Measurements from ENCODE around the gene TRIM45.
"Not testable (repeated sequence)": the region's sequence is repeated elsewhere in the genome, so short reads cannot be mapped to it uniquely, and the experiment has no call there.

Gene TRIM45

GRCh38 chr1:117161887-117162286 is 40.3 kb upstream of the TRIM45 start:
- DNase-seq (ENCODE audit: low spot score), result no peak
- in situ Hi-C loops (cut with MboI; ENCODE audit: low pct_unique_long_range_greater_than_20kb, low sequenced_read_pairs, unreplicated experiment), result no loop called here
- TF ChIP-seq CTCF (IDR thresholded peaks at IDR 0.05; ENCODE audit: extremely low read depth, insufficient read depth, missing control alignments), result no peak

- in situ Hi-C loops (cut with MboI; ENCODE audit: low pct_unique_long_range_greater_than_20kb, low sequenced_read_pairs, unreplicated experiment); DNase-seq (ENCODE audit: low spot score): not testable (repeated sequence)
Measured at GRCh38 chr1:117151305-117151704, 29.8 kb upstream of the TRIM45 start.

DNA sequence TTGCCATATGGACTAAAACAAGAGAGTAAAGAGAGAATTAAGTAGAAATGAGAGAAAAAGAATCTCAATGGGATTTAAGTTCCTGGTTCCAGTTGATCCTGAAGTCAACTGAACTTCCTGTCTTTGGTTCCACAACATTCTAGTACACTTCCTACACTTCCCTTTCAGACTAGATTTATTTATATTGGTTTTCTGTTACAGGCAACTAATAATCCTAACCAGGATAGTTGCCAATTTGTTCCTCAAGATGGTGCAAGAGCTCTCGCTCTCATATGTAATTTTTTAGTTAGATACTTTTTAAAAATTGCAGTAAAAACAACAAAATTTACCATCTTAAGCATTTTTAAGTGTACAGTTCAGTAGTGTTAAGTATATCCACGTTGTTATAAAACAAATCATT is 28.8 kb upstream of the TRIM45 start:
- in situ Hi-C loops (cut with MboI; ENCODE audit: low pct_unique_long_range_greater_than_20kb, low sequenced_read_pairs, unreplicated experiment), result no loop called here
- DNase-seq (ENCODE audit: low spot score), result no peak
- no peak for TF ChIP-seq CTCF (IDR thresholded peaks at IDR 0.05; ENCODE audit: extremely low read depth, insufficient read depth, missing control alignments)

GRCh38 chr1:117147856-117148588 is 26.5 kb upstream of the TRIM45 start:
- no peak for DNase-seq (ENCODE audit: low spot score)
- in situ Hi-C loops (cut with MboI; ENCODE audit: low pct_unique_long_range_greater_than_20kb, low sequenced_read_pairs, unreplicated experiment), result no loop called here
- TF ChIP-seq CTCF (IDR thresholded peaks at IDR 0.05; ENCODE audit: extremely low read depth, insufficient read depth, missing control alignments), result no peak

DNA sequence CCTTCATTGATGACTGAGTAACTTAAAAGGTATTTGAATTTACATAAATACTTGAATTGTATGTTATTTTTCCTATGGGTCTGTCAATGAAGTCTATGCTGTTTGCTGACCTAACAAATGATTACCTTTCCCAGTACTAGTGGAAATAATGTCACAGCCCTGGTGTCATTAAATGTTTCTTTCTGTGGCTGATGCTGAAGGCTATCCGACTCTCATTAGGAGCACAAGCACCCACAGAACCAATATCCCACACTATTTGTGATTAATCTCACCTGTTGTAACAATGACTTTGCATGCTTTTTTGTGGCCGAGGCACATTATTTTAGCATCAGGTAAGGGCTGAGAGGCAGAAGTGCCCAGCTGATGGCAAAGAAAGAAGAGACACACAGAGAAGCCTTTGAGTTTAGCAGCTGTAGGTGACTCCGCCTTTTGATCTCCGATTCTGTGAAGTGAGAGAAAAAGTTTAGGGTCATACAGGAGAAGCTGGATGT is 25.8 kb upstream of the TRIM45 start:
- TF ChIP-seq CTCF (IDR thresholded peaks at IDR 0.05; ENCODE audit: extremely low read depth, insufficient read depth, missing control alignments), result no peak
- in situ Hi-C loops (cut with MboI; ENCODE audit: low pct_unique_long_range_greater_than_20kb, low sequenced_read_pairs, unreplicated experiment), result no loop called here

GRCh38 chr1:117146575-117147340 is 25.2 kb upstream of the TRIM45 start:
- no peak for DNase-seq (ENCODE audit: low spot score)
- in situ Hi-C loops (cut with MboI; ENCODE audit: low pct_unique_long_range_greater_than_20kb, low sequenced_read_pairs, unreplicated experiment), result no loop called here
- TF ChIP-seq CTCF (IDR thresholded peaks at IDR 0.05; ENCODE audit: extremely low read depth, insufficient read depth, missing control alignments), result no peak

More for the DNA sequence above, 25.8 kb upstream of the TRIM45 start:
- no peak for DNase-seq (ENCODE audit: low spot score)

- no peak for DNase-seq (ENCODE audit: low spot score)
- no peak for TF ChIP-seq CTCF (IDR thresholded peaks at IDR 0.05; ENCODE audit: extremely low read depth, insufficient read depth, missing control alignments)
- in situ Hi-C loops (cut with MboI; ENCODE audit: low pct_unique_long_range_greater_than_20kb, low sequenced_read_pairs, unreplicated experiment), result no loop called here
Measured at GRCh38 chr1:117146072-117146471, 24.5 kb upstream of the TRIM45 start.

Measured in GM13977 (cell line).